GM21717 (cell line): ENCODE data around the gene CEACAM18.
"Not testable (repeated sequence)": the region's sequence is repeated elsewhere in the genome, so short reads cannot be mapped to it uniquely, and the experiment has no call there.

Source experiments
- ATAC-seq: cut with Tn5 transposase; IDR thresholded peaks from one replicate; pipeline ENCODE4 v1.9.1; 2021; ENCODE audit warnings: mild to moderate bottlenecking, moderate library complexity; ENCODE audit not compliant: unreplicated experiment

Gene CEACAM18

DNA sequence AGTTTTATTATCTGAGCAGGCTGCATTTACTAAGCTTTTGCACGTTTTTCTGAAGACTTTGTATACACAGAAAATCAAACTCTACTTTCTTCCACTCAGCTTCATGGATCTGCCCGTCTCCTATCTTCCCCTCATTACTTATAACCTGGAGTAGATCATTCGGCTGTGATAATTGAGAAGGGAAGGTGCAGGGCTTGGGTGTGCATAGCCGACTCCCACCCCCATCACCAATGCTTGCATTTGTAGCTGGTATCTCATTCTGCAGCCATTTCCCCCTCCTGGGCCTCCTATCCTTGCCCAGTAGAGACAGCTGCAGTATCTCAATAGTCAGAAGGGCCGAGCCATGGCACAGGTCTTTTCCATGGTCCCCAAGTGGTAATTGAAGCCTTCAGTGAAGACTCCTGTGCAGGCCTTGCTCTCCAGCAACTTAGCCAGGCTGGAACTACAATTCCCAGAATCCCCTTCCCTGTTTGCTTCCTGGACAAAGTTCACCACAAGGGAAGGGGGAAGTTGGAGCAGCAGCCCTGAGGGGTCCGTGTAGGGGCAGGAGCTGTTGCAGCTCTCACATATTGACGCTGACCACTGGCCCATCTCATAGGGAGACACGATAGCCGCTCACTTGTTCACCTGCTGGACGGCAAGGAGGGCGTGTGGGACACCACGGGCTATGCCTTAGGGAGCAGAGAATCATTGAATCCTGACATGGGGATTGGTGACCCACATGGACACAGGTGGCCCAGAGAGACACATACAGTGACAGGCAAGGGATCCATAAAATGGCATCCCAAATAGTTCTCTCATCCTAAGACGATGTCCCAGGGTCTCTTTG, 18.0 kb upstream of the CEACAM18 start:
- ATAC-seq: no peak

DNA sequence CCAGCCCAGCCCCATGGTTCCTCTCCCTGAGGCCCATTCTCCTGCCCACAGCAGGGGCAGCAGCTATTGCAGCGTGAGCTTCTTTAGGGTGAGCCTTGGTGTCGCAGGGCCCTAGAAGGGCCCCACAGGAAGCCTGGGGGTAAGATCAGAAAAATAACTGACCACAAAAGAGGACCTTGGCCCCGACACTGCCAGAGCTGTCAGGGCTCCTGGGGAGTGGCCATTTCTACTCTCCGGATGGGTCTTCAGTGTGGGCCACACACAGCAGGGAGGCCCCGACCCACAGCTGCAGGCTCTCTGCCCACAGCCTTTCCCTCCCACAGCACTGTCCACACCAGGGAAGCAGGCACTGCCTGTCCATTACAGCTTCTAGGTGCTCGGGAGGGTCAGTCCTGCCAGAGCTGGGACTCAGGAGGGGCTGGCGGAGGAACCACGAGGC, 16.6 kb upstream of the CEACAM18 start:
- ATAC-seq: no peak

GRCh38 chr19:51462276-51462675, 16.1 kb upstream of the CEACAM18 start:
- no peak for ATAC-seq

DNA sequence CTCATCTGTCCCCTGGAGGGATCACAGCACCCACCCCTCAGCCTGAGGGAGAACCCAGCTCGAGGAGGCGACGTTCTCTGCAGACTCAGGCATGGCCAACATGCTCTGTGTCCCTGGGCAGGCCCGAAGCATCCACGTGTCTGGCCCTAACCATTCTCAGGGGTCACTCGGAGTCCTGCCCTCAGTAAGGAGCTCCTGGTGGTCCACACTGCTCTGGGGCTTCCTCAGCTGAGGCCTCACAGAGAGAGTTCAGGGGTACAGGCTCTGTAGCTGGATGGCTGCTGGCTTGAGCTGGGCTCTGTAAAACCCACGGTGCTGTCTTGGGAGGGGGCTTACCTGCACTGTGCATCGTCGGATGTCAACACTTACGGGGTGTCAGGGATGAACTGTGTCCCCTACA, 15.7 kb upstream of the CEACAM18 start:
- ATAC-seq: no peak

DNA sequence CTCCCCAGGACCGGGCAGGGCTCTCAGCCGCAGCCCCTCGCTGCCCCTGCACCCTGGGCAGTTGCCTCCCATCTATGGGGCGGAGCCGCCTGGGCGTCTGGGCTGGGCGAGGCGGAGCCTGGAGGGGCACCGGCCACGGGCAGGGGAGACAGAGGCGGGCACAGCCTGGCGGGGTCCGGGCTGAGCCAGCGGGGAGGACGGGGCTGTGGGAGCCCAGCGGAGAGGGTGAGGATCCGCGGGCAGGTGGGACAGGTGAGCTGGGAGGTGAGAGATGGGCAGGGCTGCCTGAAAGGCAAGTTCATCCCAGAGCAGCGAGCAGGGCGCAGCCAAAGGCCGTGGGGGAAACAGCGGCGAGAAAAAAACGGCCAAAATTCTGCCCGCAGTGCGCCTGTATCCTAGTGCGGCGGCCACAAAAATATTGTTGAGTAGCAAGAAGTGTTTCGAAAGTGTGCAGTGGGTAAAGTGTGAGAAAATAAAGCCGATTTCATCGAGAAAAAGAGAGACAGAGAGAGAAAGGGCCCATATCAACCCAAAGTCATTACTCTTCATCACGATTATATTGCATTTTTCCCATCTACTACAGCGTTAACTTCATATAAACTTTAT, 14.3 kb upstream of the CEACAM18 start:
- not testable (repeated sequence) for ATAC-seq

DNA sequence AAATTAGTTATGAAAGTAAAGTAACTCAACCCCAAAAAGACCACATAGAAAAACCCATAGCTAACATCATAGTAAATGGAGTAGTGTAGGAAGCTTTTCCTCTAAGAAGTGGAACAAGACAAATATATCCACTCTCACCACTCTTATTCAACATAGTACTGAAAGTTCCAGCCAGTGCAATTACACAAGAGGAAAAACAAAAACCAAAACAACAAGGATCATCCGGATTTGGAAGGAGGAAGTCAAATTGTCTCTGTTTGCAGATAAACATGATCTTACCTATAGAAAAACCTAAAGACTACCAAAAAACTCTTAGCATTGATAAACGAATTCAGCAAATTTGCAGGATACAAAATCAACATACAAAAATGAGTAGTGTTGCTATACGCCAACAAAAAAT, 11.6 kb upstream of the CEACAM18 start:
- no peak for ATAC-seq

GRCh38 chr19:51467864-51468544, 10.3 kb upstream of the CEACAM18 start:
- ATAC-seq: no peak

- no peak for ATAC-seq
These were observed 9.8 kb upstream of the CEACAM18 start for GRCh38 chr19:51468545-51468920.

GRCh38 chr19:51469162-51469561, 9.2 kb upstream of the CEACAM18 start:
- ATAC-seq: no peak

GRCh38 chr19:51469629-51470028, 8.7 kb upstream of the CEACAM18 start:
- no peak for ATAC-seq

DNA sequence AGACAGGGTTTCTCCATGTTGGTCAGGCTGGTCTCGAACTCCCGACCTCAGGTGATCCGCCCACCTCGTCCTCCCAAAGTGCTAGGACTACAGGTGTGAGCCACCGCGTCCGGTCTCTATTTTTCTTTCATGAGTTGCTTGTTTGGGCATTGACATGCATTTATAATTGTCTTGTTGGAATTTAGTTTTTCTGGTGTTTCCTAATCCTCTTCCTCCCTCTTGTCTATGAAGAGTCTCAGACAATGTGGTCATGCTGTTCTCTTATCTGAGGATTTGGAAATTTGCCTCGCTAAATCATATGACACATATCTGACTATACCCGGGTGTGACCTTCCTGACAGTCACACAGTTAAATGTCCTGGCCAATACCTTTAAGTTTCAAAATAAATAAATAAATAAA, 7.4 kb upstream of the CEACAM18 start:
- ATAC-seq: no peak

DNA sequence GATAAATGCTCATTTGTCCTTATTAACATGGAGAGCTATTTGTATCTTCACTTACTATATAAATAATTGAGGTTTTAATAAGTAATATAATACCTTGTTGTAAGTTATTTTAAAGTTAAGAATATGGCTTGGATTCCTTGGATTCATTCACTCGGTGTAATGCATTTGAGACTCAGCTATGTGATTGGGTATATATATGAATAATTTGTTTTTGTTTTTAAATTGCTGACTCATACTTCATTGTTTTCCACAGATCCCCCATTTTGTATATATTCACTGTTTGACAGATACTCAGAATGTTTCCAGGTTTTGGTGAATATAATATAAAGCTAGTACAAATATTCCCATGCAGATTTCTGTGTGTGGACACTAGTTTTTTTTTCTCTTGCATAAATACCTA, 6.8 kb upstream of the CEACAM18 start:
- ATAC-seq: no peak

DNA sequence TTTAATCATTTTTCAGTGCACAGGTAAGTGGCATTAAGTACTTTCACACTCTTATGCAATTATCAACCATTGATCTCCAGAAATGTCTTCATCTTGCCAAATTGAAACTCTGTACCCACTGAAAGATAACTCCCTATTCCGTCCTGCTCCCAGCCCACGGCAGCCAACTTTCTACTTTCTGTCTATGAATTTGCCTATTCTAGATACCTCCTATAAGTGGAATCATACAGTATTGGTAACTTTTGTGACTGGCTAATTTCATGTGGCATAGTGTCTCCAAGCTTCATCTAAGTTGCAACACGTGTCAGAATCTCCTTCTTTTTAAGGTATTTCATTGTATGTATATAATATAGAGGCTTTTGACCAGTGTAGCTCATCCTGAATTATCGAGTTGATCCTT, 5.7 kb upstream of the CEACAM18 start:
- no peak for ATAC-seq

GRCh38 chr19:51473009-51473707, 5.2 kb upstream of the CEACAM18 start:
- ATAC-seq: no peak

DNA sequence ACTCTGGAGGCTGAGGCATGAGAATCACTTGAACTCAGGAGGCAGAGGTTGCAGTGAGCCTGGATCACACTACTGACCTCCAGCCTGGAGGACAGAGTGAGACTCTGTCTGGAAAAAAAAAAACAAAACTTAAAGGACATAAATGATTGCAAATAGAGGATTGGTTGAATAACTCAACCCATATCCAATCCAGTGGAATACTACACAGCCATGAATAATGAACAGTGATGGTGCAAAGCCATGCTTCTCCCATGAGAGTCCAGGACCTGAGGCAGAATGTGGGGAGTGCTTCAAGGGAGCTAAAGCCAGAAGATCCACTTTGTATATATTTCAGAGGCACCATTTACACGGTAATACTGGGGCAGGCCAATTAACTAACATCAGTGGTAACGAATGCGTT, 2.2 kb upstream of the CEACAM18 start:
- ATAC-seq: no peak

- no peak for ATAC-seq
These were observed 995 bp upstream of the CEACAM18 start for GRCh38 chr19:51477344-51477743.

DNA sequence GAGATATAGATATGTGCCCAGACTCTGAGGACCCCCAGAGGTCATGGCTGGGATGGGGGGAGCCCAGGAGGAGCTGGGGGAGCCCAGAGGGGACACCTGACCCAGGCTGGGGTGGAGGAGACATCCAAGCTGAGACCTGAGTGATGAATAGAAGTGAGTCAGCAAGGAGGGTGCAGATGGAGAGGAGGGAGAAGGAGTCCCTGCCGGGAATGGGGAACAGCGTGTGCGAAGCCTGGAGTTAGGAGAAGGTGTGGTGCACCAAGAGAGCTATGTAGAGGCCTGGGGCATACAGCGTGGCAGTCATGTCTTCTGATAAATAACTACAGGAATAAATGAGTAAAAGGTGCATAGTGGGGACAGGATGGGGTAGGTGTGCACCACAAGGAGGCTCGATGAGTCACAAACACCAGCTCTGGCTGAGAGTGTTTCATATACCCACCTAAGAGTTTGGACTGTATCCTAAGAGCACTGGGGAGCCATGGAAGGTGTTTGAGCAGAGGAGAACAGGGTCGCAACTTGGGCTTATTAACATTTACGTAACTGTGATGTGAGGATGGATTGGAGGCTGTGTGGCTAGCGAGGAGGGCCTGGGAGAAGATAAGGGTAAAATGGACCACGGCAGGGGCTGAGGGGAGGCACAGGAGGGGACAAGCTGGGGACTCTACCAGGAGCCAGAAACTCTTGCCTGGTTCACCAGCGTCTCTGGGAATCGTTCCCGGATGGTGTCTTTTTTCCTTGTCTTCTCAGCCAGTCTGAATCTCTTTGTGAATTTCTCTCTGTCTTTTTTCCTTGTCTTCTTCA, 1.4 kb downstream of the CEACAM18 start:
- no peak for ATAC-seq

GRCh38 chr19:51480590-51480989, 2.3 kb downstream of the CEACAM18 start:
- ATAC-seq: no peak

- ATAC-seq: no peak
These were observed 7.8 kb downstream of the CEACAM18 start for GRCh38 chr19:51485960-51486660.

DNA sequence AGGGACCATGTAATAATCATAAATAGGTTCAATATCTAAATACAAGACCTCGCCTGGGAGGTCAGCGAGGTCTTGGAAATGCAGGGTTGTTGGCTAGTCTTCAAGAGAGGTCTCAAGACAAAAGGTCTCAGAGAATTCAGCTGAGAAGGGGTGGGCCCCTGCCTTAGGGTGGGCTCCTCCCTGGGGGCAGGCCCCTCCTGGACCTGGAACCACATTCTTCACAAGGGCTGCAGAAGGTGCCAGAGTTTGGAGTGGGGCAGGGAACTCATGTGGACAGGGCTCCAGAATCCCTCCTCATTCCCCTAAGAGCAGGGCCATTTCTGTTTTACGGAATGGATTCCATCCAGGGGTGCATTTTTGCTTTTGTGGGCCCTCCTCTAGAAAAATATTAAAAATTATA, 10.2 kb downstream of the CEACAM18 start:
- no peak for ATAC-seq
